Measurements from ENCODE around the gene C15orf39.
"Not testable (repeated sequence)": the region's sequence is repeated elsewhere in the genome, so short reads cannot be mapped to it uniquely, and the experiment has no call there.

C15orf39 gene

GRCh38 chr15:75212200-75212858 lies 10.6 kb downstream of the C15orf39 start:
- DNase-seq (ENCODE audit: low read depth in 2 of 2) = no peak

- DNase-seq (ENCODE audit: low read depth in 2 of 2) = no peak
Measured at GRCh38 chr15:75213212-75213767, 11.6 kb downstream of the C15orf39 start.

GRCh38 chr15:75213768-75214221 lies 12.1 kb downstream of the C15orf39 start:
- DNase-seq (ENCODE audit: low read depth in 2 of 2) = no peak

- DNase-seq (ENCODE audit: low read depth in 2 of 2) = no peak
Measured at GRCh38 chr15:75214293-75215096, 12.8 kb downstream of the C15orf39 start.

DNA sequence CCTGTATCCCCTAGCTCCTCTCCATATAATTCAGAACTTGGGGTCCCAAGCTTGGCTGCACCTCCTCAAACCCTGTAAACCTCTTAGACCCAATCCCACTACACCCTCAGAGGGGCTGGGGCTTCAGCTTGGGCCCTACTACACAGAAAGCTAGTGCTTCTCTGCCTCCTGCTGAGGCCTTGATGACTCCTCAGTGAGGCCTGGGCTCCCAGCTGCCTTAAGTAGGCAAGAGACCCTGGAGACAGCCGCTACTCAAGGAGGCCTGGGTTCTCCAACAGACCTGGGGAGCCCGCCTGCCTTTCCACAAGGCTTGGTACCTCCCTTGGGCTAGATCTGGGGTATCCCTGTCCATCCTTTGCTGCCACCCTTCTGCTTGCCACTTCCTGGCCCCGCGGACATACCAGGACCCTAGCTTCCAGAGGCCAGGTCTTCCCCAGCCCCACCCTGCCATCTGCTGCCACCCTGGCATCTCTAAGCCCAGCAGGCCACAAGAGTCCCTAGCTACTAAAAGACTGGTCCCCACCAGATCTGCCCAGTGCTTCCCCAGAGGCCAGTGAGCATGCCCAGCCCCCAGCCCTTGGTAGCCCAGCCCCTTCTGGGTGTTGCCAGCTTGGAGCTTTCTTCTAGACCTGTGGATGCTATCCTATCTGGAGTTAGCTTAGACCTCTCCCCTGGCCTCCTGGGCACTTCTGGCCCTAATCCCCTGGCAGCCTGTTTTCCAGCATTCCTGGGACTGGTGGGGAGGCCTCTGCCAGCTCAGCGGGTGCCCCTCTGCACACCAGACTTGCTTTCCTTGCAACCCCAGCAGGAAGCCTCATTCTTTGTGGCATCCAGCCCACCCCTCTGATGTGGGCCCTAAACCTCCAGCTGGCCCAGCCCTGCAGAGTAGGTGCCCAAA lies 13.7 kb downstream of the C15orf39 start:
- no peak for DNase-seq (ENCODE audit: low read depth in 2 of 2)

GRCh38 chr15:75217012-75217411 lies 15.3 kb downstream of the C15orf39 start:
- no peak for DNase-seq (ENCODE audit: low read depth in 2 of 2)

DNA sequence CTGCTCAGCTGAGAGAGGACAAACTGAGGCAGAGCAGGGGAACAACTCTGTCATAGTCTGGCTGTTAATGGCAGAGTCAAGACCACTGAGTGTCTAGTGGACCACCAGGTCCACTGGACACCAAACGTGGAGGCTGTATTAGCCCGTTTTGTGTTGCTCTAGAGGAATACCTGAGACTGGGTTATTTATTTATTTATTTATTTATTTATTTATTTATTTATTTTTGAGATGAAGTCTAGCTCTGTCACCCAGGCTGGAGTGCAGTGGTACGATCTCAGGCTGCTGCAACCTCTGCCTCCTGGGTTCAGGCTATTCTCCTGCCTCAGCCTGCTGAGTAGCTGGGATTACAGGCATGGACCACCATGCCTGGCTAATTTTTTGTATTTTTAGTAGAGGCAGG lies 15.9 kb downstream of the C15orf39 start:
- DNase-seq (ENCODE audit: low read depth in 2 of 2) = not testable (repeated sequence)

GRCh38 chr15:75219507-75219929 lies 17.8 kb downstream of the C15orf39 start:
- not testable (repeated sequence) for DNase-seq (ENCODE audit: low read depth in 2 of 2)

DNA sequence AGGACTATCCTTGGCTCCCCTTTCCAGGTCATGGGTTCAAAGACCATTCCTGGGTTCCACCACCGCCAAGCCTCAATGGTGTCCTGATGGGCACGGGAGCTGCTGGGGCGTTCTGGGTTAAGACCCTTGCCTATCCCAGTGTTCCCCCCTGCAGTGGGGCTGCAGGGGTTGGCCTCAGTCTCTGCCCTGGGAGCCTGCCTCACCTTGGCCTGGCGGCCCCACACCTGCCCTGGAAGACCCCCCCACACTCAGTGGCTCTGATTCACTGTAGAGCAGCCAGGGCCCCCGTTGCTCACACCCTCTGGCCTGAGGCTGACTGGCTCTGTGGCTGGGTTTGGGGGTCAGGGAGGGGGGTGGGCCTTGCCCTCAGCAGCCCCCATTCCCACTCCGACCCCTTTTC lies 22.0 kb downstream of the C15orf39 start:
- no peak for DNase-seq (ENCODE audit: low read depth in 2 of 2)

- DNase-seq (ENCODE audit: low read depth in 2 of 2) = no peak
Measured at GRCh38 chr15:75224281-75224680, 22.6 kb downstream of the C15orf39 start.

GRCh38 chr15:75225102-75225836 lies 23.6 kb downstream of the C15orf39 start:
- DNase-seq (ENCODE audit: low read depth in 2 of 2) = not testable (repeated sequence)

- no peak for DNase-seq (ENCODE audit: low read depth in 2 of 2)
Measured at GRCh38 chr15:75225951-75226732, 24.5 kb downstream of the C15orf39 start.

GRCh38 chr15:75227112-75227511 lies 25.4 kb downstream of the C15orf39 start:
- DNase-seq (ENCODE audit: low read depth in 2 of 2) = not testable (repeated sequence)

DNA sequence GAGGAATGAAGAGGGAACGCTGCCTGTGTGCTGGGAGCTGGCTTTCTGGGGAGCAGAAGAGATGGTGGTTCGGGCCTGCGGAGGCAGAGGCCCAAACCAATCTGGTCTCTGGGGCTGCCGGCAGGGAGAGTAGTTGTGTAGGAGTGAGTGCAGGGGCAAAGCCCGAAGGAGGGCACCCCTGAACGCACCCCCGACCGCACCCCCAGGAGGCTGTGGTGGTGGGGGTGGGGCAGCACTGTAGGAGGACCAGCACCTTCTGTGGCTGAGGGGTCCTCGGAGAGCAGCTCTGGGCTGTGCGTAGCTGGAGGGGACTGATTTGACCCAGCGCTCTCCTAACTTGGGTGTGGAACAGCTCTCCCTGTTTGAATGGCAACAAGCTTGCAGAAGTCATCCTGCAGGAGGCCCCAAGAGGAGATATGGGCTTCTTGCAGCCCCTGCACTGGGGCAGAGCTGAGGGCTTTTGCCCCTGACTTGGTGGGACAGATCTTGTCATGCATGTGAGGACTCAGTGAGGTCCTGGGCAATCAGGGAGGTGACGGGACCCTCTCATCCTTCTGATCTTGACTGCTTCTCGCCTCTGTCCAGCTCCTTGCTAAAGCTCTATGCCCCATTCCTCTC lies 26.1 kb downstream of the C15orf39 start:
- DNase-seq (ENCODE audit: low read depth in 2 of 2) = no peak

DNA sequence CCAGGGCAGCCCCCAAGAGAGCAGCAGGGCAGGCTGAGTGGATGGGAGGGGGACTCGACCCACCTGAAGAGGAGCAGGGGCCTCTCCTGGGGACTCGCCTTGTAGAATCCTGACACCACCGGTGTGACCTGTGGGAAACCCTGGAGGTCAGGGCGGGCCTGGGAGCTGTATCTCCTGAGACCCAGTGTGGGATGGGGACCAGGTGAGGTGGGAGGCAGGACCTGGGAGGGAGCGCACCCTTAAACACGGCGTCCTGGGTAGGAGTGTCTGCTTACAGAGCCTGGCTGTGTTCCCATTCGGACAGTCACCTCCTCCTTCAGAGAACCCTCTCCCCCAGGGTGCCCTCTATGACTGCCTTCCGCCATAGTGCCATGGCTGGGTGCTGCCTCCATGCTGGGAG lies 27.1 kb downstream of the C15orf39 start:
- DNase-seq (ENCODE audit: low read depth in 2 of 2) = no peak

DNA sequence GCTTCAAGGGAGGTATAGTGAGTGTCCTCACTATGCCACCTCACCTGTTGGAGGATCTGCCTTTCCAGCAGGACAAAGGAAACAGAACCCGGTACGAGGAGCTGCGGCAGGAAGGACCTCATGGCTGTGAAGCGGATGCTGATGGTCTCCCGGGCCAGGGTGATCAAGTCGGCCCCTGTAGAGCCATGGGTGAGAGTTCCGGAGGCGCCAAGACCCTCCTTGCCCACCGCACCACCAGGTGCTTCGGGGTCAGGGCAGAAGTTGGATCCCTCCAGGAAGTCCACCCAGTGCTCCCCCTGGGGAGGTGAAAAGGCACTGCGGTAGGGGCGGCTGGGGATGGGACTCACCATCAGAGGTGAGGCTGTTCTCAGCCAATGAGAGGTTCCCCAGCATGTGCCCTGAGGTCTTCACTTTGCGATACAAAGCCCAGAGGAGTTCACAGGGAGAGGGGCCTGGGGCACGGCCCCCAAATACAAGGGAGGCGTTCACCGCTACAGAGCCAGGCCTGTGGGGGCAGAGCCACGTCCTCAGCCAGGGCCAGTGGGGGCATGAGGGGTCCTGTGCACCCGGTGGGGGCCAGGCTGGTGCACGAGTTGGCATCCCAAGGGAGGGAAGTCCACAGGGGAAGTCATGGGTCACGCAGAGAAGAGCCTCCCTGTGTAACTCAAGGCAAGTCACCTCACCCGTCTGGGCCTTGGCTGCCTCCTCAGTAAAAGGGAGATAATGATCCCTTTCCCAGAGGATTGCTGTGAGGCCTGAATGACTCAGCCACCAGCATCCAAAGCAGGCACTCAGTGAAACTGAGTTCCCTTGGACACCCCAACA lies 27.7 kb downstream of the C15orf39 start:
- no peak for DNase-seq (ENCODE audit: low read depth in 2 of 2)

DNA sequence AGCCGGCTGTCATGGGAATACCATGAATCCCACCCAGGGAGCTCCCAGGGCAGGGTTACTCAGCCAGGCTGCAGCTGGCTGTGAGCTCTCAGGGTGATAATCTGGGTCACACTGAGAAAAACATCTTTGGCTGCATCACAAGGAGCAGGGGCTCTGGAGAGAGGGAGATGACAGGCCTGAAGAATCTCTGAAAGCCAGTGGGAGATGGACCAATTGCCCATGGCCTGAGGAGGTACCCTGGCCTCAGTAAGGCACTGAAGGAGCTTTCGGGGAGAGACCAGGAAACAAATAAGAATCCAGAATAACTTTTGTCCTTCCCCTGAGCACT lies 28.3 kb downstream of the C15orf39 start:
- no peak for DNase-seq (ENCODE audit: low read depth in 2 of 2)

- no peak for DNase-seq (ENCODE audit: low read depth in 2 of 2)
Measured at GRCh38 chr15:75230551-75231371, 29.1 kb downstream of the C15orf39 start.

Data from stimulated activated CD8-positive, alpha-beta memory T cell treated with anti-CD3 and anti-CD28 coated beads, Interleukin-2, amount 100 ng/mL, for 48 hours (primary cell).